Stomach smooth muscle (tissue), 2 donors: Measurements from ENCODE around the gene PNRC1.
"Not testable (repeated sequence)": the region's sequence is repeated elsewhere in the genome, so short reads cannot be mapped to it uniquely, and the experiment has no call there.

Source experiments
- H3K27ac ChIP-seq: one replicate; pipeline ENCODE4 v1.7.0; 2013; ENCODE audit warnings: mild to moderate bottlenecking, low read length, inconsistent platforms
- H3K27me3 ChIP-seq, 2 donors: one replicate each; pipeline ENCODE4 v1.7.0; 2013; ENCODE audit warnings: low read length in 2 of 2; ENCODE audit not compliant: insufficient read depth in 2 of 2, control insufficient read depth in 1 of 2
- H3K36me3 ChIP-seq, 2 donors: one replicate each; pipeline ENCODE4 v1.7.0; 2013; ENCODE audit warnings: low read length in 2 of 2; ENCODE audit not compliant: control insufficient read depth in 2 of 2, insufficient read depth in 2 of 2
- H3K4me1 ChIP-seq: one replicate; pipeline ENCODE4 v1.7.0; 2013; ENCODE audit warnings: low read length; ENCODE audit not compliant: control insufficient read depth, insufficient read depth
- H3K4me3 ChIP-seq, 2 donors: one replicate each; pipeline ENCODE4 v1.7.0; 2013; ENCODE audit warnings: low read length in 2 of 2
- H3K9ac ChIP-seq, 2 donors: one replicate each; pipeline ENCODE4 v1.7.0; 2013; ENCODE audit warnings: low read length in 2 of 2, mild to moderate bottlenecking in 1 of 2
- H3K9me3 ChIP-seq, 2 donors: one replicate each; pipeline ENCODE4 v1.7.0; 2013; ENCODE audit warnings: low read length in 2 of 2; ENCODE audit not compliant: control insufficient read depth in 2 of 2
- donor health status: healthy.
- donor health status: Pancreatic carcinoma.

The PNRC1 gene

GRCh38 chr6:89100114-89100513, 19.6 kb downstream of the PNRC1 start:
- Histone ChIP-seq H3K4me1 (no peaks in the 10 kb centered on the region), H3K9ac (no peak overlapping the region), H3K36me3 (no peaks in the 10 kb centered on the region), H3K4me3 (no peak overlapping the region), H3K27me3 (no peaks in the 10 kb centered on the region), H3K9me3 (no peaks in the 10 kb centered on the region), H3K27ac (no peak overlapping the region)

- H3K9me3 ChIP-seq = no peaks in the 10 kb centered on the region
- no peak overlapping the region for H3K4me3 ChIP-seq
- H3K27ac ChIP-seq = no peak overlapping the region
- no peaks in the 10 kb centered on the region for H3K4me1 ChIP-seq
- no peak overlapping the region for H3K9ac ChIP-seq
- H3K27me3 ChIP-seq = no peaks in the 10 kb centered on the region
- no peaks in the 10 kb centered on the region for H3K36me3 ChIP-seq
Observed at GRCh38 chr6:89110284-89110683, 29.7 kb downstream of the PNRC1 start.

GRCh38 chr6:89111933-89112332, 31.4 kb downstream of the PNRC1 start:
- no peaks in the 10 kb centered on the region for H3K36me3 ChIP-seq
- H3K27me3 ChIP-seq = no peaks in the 10 kb centered on the region
- H3K4me1 ChIP-seq = peaks cover 4% of the 10 kb centered on the region
- H3K27ac ChIP-seq = no peak overlapping the region
- no peaks in the 10 kb centered on the region for H3K9me3 ChIP-seq
- H3K9ac ChIP-seq = no peak overlapping the region
- no peak overlapping the region for H3K4me3 ChIP-seq

- Histone ChIP-seq H3K36me3 (no peaks in the 10 kb centered on the region), H3K9ac (peak overlapping the region in 1 of 2 donors; percentile 30), H3K9me3 (no peaks in the 10 kb centered on the region), H3K4me3 (peak overlapping the region; percentile 47 to 79), H3K27ac (no peak overlapping the region), H3K27me3 (no peaks in the 10 kb centered on the region), H3K4me1 (peaks cover 16% of the 10 kb centered on the region)
Observed at GRCh38 chr6:89116702-89117101, 36.2 kb downstream of the PNRC1 start.

GRCh38 chr6:89117211-89118108, 36.9 kb downstream of the PNRC1 start, which contains the start of gene SRSF12:
Gene SRSF12, minus strand, starts transcription at chr6:89118071. Its CDS starts 184 bp downstream, at chr6:89117887.
- Histone ChIP-seq H3K27ac (peak within 1 kb of the TSS; percentile 37), H3K9me3 (no peaks in the 10 kb centered on the region), H3K4me3 (peak within 1 kb of the TSS; percentile 47 to 79)

GRCh38 chr6:89118931-89119330, 38.4 kb downstream of the PNRC1 start:
- Histone ChIP-seq H3K36me3 (no peaks in the 10 kb centered on the region), H3K4me1 (peaks cover 16% of the 10 kb centered on the region), H3K9ac (no peak overlapping the region), H3K4me3 (no peak overlapping the region), H3K9me3 (no peaks in the 10 kb centered on the region), H3K27ac (peak overlapping the region; percentile 37), H3K27me3 (no peaks in the 10 kb centered on the region)

More at GRCh38 chr6:89117211-89118108, 36.9 kb downstream of the PNRC1 start, which contains the start of gene SRSF12:
- no peaks in the 10 kb centered on the region for H3K36me3 ChIP-seq
- H3K9ac ChIP-seq = peak within 1 kb of the TSS; percentile 37 to 52
- H3K27me3 ChIP-seq = no peaks in the 10 kb centered on the region
- peaks cover 16% of the 10 kb centered on the region for H3K4me1 ChIP-seq

- Histone ChIP-seq H3K4me3 (no peak overlapping the region), H3K9ac (no peak overlapping the region), H3K9me3 (no peaks in the 10 kb centered on the region), H3K27me3 (no peaks in the 10 kb centered on the region), H3K36me3 (no peaks in the 10 kb centered on the region), H3K27ac (no peak overlapping the region), H3K4me1 (peaks cover 16% of the 10 kb centered on the region)
Observed at GRCh38 chr6:89120371-89120770, 39.8 kb downstream of the PNRC1 start.

GRCh38 chr6:89121934-89122333, 41.4 kb downstream of the PNRC1 start:
- H3K4me3 ChIP-seq = no peak overlapping the region
- H3K27ac ChIP-seq = no peak overlapping the region
- H3K9ac ChIP-seq = no peak overlapping the region
- H3K27me3 ChIP-seq = no peaks in the 10 kb centered on the region
- no peaks in the 10 kb centered on the region for H3K9me3 ChIP-seq
- H3K4me1 ChIP-seq = peaks cover 12% of the 10 kb centered on the region
- no peaks in the 10 kb centered on the region for H3K36me3 ChIP-seq

GRCh38 chr6:89122625-89123024, 42.1 kb downstream of the PNRC1 start:
- Histone ChIP-seq H3K27ac (no peak overlapping the region), H3K9me3 (no peaks in the 10 kb centered on the region), H3K36me3 (no peaks in the 10 kb centered on the region), H3K9ac (no peak overlapping the region), H3K4me1 (peaks cover 6% of the 10 kb centered on the region), H3K27me3 (no peaks in the 10 kb centered on the region), H3K4me3 (no peak overlapping the region)

GRCh38 chr6:89128256-89128671, 47.7 kb downstream of the PNRC1 start:
- not testable (repeated sequence) for H3K27ac ChIP-seq, H3K4me3 ChIP-seq, H3K27me3 ChIP-seq, H3K9me3 ChIP-seq, H3K36me3 ChIP-seq, H3K9ac ChIP-seq, H3K4me1 ChIP-seq

GRCh38 chr6:89131599-89131998, 51.0 kb downstream of the PNRC1 start:
- Histone ChIP-seq H3K9ac (no peak overlapping the region), H3K4me1 (no peaks in the 10 kb centered on the region), H3K36me3 (no peaks in the 10 kb centered on the region), H3K27me3 (no peaks in the 10 kb centered on the region), H3K4me3 (no peak overlapping the region), H3K27ac (no peak overlapping the region), H3K9me3 (no peaks in the 10 kb centered on the region)
